Hepatocyte (in vitro differentiated cells): Measurements from ENCODE around the gene NPHP4.

ENCODE experiments used
- CTCF ChIP-seq: fragments of 200-600 bp; sonication (generic); IDR thresholded peaks from 2 replicates; pipeline ENCODE4 v1.5.1; 2016; ENCODE audit warnings: antibody characterized with exemption, mild to moderate bottlenecking; ENCODE audit not compliant: poor library complexity
- EZH2phosphoT487 ChIP-seq: fragments of 200-600 bp; sonication (generic); IDR thresholded peaks from one replicate; pipeline ENCODE4 v1.6.1; 2018; ENCODE audit warnings: antibody characterized with exemption, mild to moderate bottlenecking, low read depth, moderate library complexity; ENCODE audit not compliant: unreplicated experiment, severe bottlenecking

GRCh38 chr1:5992814-5993555 lies 760 bp upstream of the NPHP4 start:
- TF ChIP-seq CTCF (no peak), EZH2phosphoT487 (no peak)
